ENCODE measurements around the gene GAS5.
"Not testable (repeated sequence)": the region's sequence is repeated elsewhere in the genome, so short reads cannot be mapped to it uniquely, and the experiment has no call there.

Gene GAS5

GRCh38 chr1:173867753-173868265, at the start of gene GAS5:
Gene GAS5, minus strand, starts transcription at chr1:173867989.
- in situ Hi-C loops (cut with MboI; ENCODE audit: low sequenced_read_pairs): no loop called here

- in situ Hi-C loops (cut with MboI; ENCODE audit: low sequenced_read_pairs): no loop called here
Observed at GRCh38 chr1:173917149-173917548, 49.4 kb upstream of the GAS5 start, which contains the start of gene SERPINC1. Gene SERPINC1, minus strand, starts transcription at chr1:173917327. Its CDS starts 68 bp downstream, at chr1:173917259.

GRCh38 chr1:173916667-173917066, 48.9 kb upstream of the GAS5 start:
- in situ Hi-C loops (cut with MboI; ENCODE audit: low sequenced_read_pairs): no loop called here

- in situ Hi-C loops (cut with MboI; ENCODE audit: low sequenced_read_pairs): no loop called here
Observed at GRCh38 chr1:173915596-173915995, 47.8 kb upstream of the GAS5 start.

- in situ Hi-C loops (cut with MboI; ENCODE audit: low sequenced_read_pairs): no loop called here
Observed at GRCh38 chr1:173914366-173914871, 46.6 kb upstream of the GAS5 start.

GRCh38 chr1:173913111-173913510, 45.3 kb upstream of the GAS5 start:
- in situ Hi-C loops (cut with MboI; ENCODE audit: low sequenced_read_pairs): no loop called here

- in situ Hi-C loops (cut with MboI; ENCODE audit: low sequenced_read_pairs): no loop called here
Observed at GRCh38 chr1:173903827-173904531, 36.2 kb upstream of the GAS5 start.

GRCh38 chr1:173900992-173901391, 33.2 kb upstream of the GAS5 start:
- in situ Hi-C loops (cut with MboI; ENCODE audit: low sequenced_read_pairs): no loop called here

GRCh38 chr1:173900427-173900826, 32.6 kb upstream of the GAS5 start:
- in situ Hi-C loops (cut with MboI; ENCODE audit: low sequenced_read_pairs): no loop called here

- in situ Hi-C loops (cut with MboI; ENCODE audit: low sequenced_read_pairs): no loop called here
Observed at GRCh38 chr1:173894189-173894588, 26.4 kb upstream of the GAS5 start.

- in situ Hi-C loops (cut with MboI; ENCODE audit: low sequenced_read_pairs): no loop called here
Observed at GRCh38 chr1:173893611-173894010, 25.8 kb upstream of the GAS5 start.

- in situ Hi-C loops (cut with MboI; ENCODE audit: low sequenced_read_pairs): no loop called here
Observed at GRCh38 chr1:173889885-173890284, 22.1 kb upstream of the GAS5 start.

- in situ Hi-C loops (cut with MboI; ENCODE audit: low sequenced_read_pairs): no loop called here
Observed at GRCh38 chr1:173888749-173889148, 21.0 kb upstream of the GAS5 start.

GRCh38 chr1:173887627-173888026, 19.8 kb upstream of the GAS5 start:
- in situ Hi-C loops (cut with MboI; ENCODE audit: low sequenced_read_pairs): no loop called here

- in situ Hi-C loops (cut with MboI; ENCODE audit: low sequenced_read_pairs): no loop called here
Observed at GRCh38 chr1:173886746-173887611, 19.2 kb upstream of the GAS5 start.

- in situ Hi-C loops (cut with MboI; ENCODE audit: low sequenced_read_pairs): no loop called here
Observed at GRCh38 chr1:173884701-173885100, 16.9 kb upstream of the GAS5 start.

- in situ Hi-C loops (cut with MboI; ENCODE audit: low sequenced_read_pairs): not testable (repeated sequence)
Observed at GRCh38 chr1:173881117-173881516, 13.3 kb upstream of the GAS5 start.

- in situ Hi-C loops (cut with MboI; ENCODE audit: low sequenced_read_pairs): no loop called here
Observed at GRCh38 chr1:173878251-173878650, 10.5 kb upstream of the GAS5 start.

GRCh38 chr1:173876732-173877131, 8.9 kb upstream of the GAS5 start:
- in situ Hi-C loops (cut with MboI; ENCODE audit: low sequenced_read_pairs): no loop called here

- in situ Hi-C loops (cut with MboI; ENCODE audit: low sequenced_read_pairs): no loop called here
Observed at GRCh38 chr1:173871500-173871899, 3.7 kb upstream of the GAS5 start.

- in situ Hi-C loops (cut with MboI; ENCODE audit: low sequenced_read_pairs): no loop called here
Observed at GRCh38 chr1:173871091-173871490, 3.3 kb upstream of the GAS5 start.
